Naive thymus-derived CD4-positive, alpha-beta T cell (primary cell): ENCODE results near the gene UBR2. TPM values are rescaled to one million over a fixed set of nuclear protein-coding genes. Genes with fewer than 3 reads are reported as not detected.
A peak's percentile ranks its signal among the peaks of the same experiment; 100 is the strongest.
"Not testable (repeated sequence)": the region's sequence is repeated elsewhere in the genome, so short reads cannot be mapped to it uniquely, and the experiment has no call there.

Source experiments
- ATAC-seq: fragments of 150-1000 bp; cut with Tn5 transposase; 2 replicates; pipeline ENCODE4 v1.10.0; 2021; ENCODE audit warnings: mild to moderate bottlenecking, moderate library complexity
- CTCF ChIA-PET: fragments of 350-600 bp; sonication (Branson Sonifier 250); formaldehyde crosslinking; loops from one replicate; lab custom pipeline; 2021; ENCODE audit warnings: antibody characterized with exemption; lab: Charles Lee
- POLR2A ChIA-PET: fragments of 350-600 bp; sonication (Branson Sonifier 250); formaldehyde crosslinking; loops from one replicate; lab custom pipeline; 2021; ENCODE audit warnings: antibody characterized with exemption, inconsistent platforms; lab: Charles Lee
- DNase-seq, 9 donors: peaks; one replicate each; pipeline versions ENCODE4 v3.0.0 to v3.0.0-alpha.2; 2020 to 2022; ENCODE audit warnings: mixed read lengths in 1 of 9
- H3K27ac ChIP-seq: one replicate; pipeline ENCODE4 v1.7.0; 2013; ENCODE audit warnings: mild to moderate bottlenecking, low read depth, low read length, moderate library complexity
- H3K27me3 ChIP-seq, 2 donors: one replicate each; pipeline ENCODE4 v1.7.0; 2013; ENCODE audit warnings: low read length in 2 of 2, mild to moderate bottlenecking in 2 of 2, moderate library complexity in 2 of 2; ENCODE audit not compliant: control insufficient read depth in 2 of 2, insufficient read depth in 2 of 2
- H3K36me3 ChIP-seq, 3 experiments: 1 replicate in 2 of 3; 2 replicates in 1 of 3; pipeline ENCODE4 v1.7.0; 2013; ENCODE audit warnings: low read length in 3 of 3, mild to moderate bottlenecking in 3 of 3, moderate library complexity in 1 of 3; ENCODE audit not compliant: insufficient read depth in 3 of 3, control insufficient read depth in 2 of 3
- H3K4me1 ChIP-seq, 2 donors: one replicate each; pipeline ENCODE4 v1.7.0; 2013; ENCODE audit warnings: low read length in 2 of 2, mild to moderate bottlenecking in 2 of 2, moderate library complexity in 1 of 2; ENCODE audit not compliant: control insufficient read depth in 2 of 2, insufficient read depth in 2 of 2
- H3K4me3 ChIP-seq: 2 replicates; pipeline ENCODE4 v1.7.0; 2013; ENCODE audit warnings: mild to moderate bottlenecking, low read length
- H3K9me3 ChIP-seq, 3 experiments: 1 replicate in 2 of 3; 2 replicates in 1 of 3; pipeline ENCODE4 v1.7.0; 2013; ENCODE audit warnings: low read length in 3 of 3; ENCODE audit not compliant: control insufficient read depth in 2 of 3
- H3K27ac Mint-ChIP-seq, 9 donors: one replicate each; pipeline ENCODE4 v1.8.0; 2020 to 2022; ENCODE audit warnings: mixed read lengths in 9 of 9, mild to moderate bottlenecking in 8 of 9, moderate library complexity in 5 of 9, inconsistent platforms in 2 of 9
- H3K27me3 Mint-ChIP-seq, 5 donors: one replicate each; pipeline ENCODE4 v1.8.0; 2021 to 2022; ENCODE audit warnings: mixed read lengths in 5 of 5, mild to moderate bottlenecking in 1 of 5
- H3K36me3 Mint-ChIP-seq, 5 donors: one replicate each; pipeline ENCODE4 v1.8.0; 2020 to 2022; ENCODE audit warnings: mixed read lengths in 5 of 5, mild to moderate bottlenecking in 3 of 5, inconsistent platforms in 1 of 5
- H3K4me1 Mint-ChIP-seq, 7 donors: one replicate each; pipeline ENCODE4 v1.8.0; 2020 to 2022; ENCODE audit warnings: mixed read lengths in 7 of 7, mild to moderate bottlenecking in 3 of 7, inconsistent platforms in 1 of 7
- H3K4me3 Mint-ChIP-seq, 10 donors: one replicate each; pipeline ENCODE4 v1.8.0; 2020 to 2022; ENCODE audit warnings: mild to moderate bottlenecking in 10 of 10, mixed read lengths in 10 of 10, moderate library complexity in 6 of 10, inconsistent platforms in 2 of 10
- H3K9me3 Mint-ChIP-seq, 11 donors: one replicate each; pipeline ENCODE4 v1.8.0; 2020 to 2022; ENCODE audit warnings: mixed read lengths in 11 of 11, mild to moderate bottlenecking in 4 of 11, inconsistent platforms in 1 of 11, moderate library complexity in 1 of 11
- intact Hi-C, 2 donors: fragments of 100-400 bp; cut with micrococcal nuclease; formaldehyde crosslinking; loops; one replicate each; pipeline ENCODE4 v1.15.1; 2023
- polyA plus RNA-seq, 2 donors: library from polyadenylated mRNA; unstranded; fragments of 300-500 nt; fragmentation: Illumina TruSeq; gene quantifications; one replicate each; pipeline ENCODE4 v1.2.3, GENCODE V29; 2021
- total RNA-seq, 6 experiments: library from RNA in 5 of 6; stranded (reverse) in 5 of 6; gene quantifications; 1 replicate in 5 of 6; 2 replicates in 1 of 6; pipeline ENCODE4 v1.2.3 and lab custom pipeline; 2021 to 2026

UBR2 gene
- total and polyA plus RNA-seq, 7 experiments from 2014 or later: 10.1 to 45.5 (median 37.0) TPM

- DNase-seq (no peak), ATAC-seq (no peak)
- H3K27ac ChIP-seq: peak overlapping the region; percentile 95
- Mint-ChIP-seq H3K36me3 (peaks cover 0 to 14% (median 4%) of the 10 kb centered on the region in 5 donors), H3K4me1 (peaks cover 17 to 56% (median 41%) of the 10 kb centered on the region in 7 donors), H3K9me3 (peaks cover 0 to 2% (median 0%) of the 10 kb centered on the region in 11 donors), H3K27me3 (peaks cover 0 to under 1% (median 0%) of the 10 kb centered on the region in 5 donors), H3K27ac (peak overlapping the region; percentile 89 to 98 (median 93)), H3K4me3 (peak overlapping the region; percentile 94 to 100 (median 96))
- H3K9me3 ChIP-seq: no peaks in the 10 kb centered on the region
- H3K27me3 ChIP-seq: no peaks in the 10 kb centered on the region
- peaks cover 0 to 8% (median 0%) of the 10 kb centered on the region in 3 experiments for H3K36me3 ChIP-seq
- POLR2A ChIA-PET: interaction anchor here (0.6 to 1.2 kb wide), 2 partner anchors 17 to 117 kb away, joined by 3 to 6 read pairs; no protein-coding TSS in a partner anchor
- peaks cover 16% of the 10 kb centered on the region in 2 donors for H3K4me1 ChIP-seq
- intact Hi-C loops: loop anchor here (2.0 to 10.0 kb wide), 9 partner anchors 41 to 1561 kb away; partner anchors contain the start of genes TBCC (in 2 of the 2), DLK2 (in 1 of the 2), MAD2L1BP (in 1 of the 2) and MRPL14 (in 1 of the 2)
- peak overlapping the region; percentile 92 for H3K4me3 ChIP-seq
- CTCF ChIA-PET: interaction anchor here (0.6 kb wide), 1 partner anchor 334 kb away, joined by 3 read pairs; no protein-coding TSS in a partner anchor
These were observed 2.2 kb downstream of the UBR2 start for GRCh38 chr6:42565823-42566613.

GRCh38 chr6:42566614-42567208, 2.9 kb downstream of the UBR2 start:
- Mint-ChIP-seq H3K4me1 (peaks cover 17 to 62% (median 44%) of the 10 kb centered on the region in 7 donors), H3K9me3 (peaks cover 0 to 2% (median 0%) of the 10 kb centered on the region in 11 donors), H3K27ac (peak overlapping the region in 5 of 9 donors; percentile 7 to 93 (median 51)), H3K36me3 (peaks cover 0 to 14% (median 4%) of the 10 kb centered on the region in 5 donors), H3K4me3 (peak overlapping the region; percentile 44 to 100 (median 94)), H3K27me3 (no peaks in the 10 kb centered on the region)
- DNase-seq (no peak), ATAC-seq (no peak)
- ChIA-PET POLR2A (interaction anchor here (0.6 to 0.7 kb wide), 3 partner anchors 12 to 831 kb away, joined by 3 to 4 read pairs (median 3); no protein-coding TSS in a partner anchor), CTCF (interaction anchor here (0.6 to 1.7 kb wide), 2 partner anchors 19 to 334 kb away, joined by 3 to 5 read pairs; no protein-coding TSS in a partner anchor)
- peaks cover 20 to 23% of the 10 kb centered on the region in 2 donors for H3K4me1 ChIP-seq
- no peak overlapping the region for H3K4me3 ChIP-seq
- peaks cover 0 to under 1% of the 10 kb centered on the region in 2 donors for H3K27me3 ChIP-seq
- H3K9me3 ChIP-seq: no peaks in the 10 kb centered on the region
- no peak overlapping the region for H3K27ac ChIP-seq
- intact Hi-C loops: loop anchor here (5.0 to 10.0 kb wide), 5 partner anchors 41 to 1068 kb away; partner anchors contain the start of genes DLK2 (in 1 of the 2), MAD2L1BP (in 1 of the 2) and TBCC (in 1 of the 2)
- H3K36me3 ChIP-seq: peaks cover 0 to 8% (median 0%) of the 10 kb centered on the region in 3 experiments

- H3K27ac Mint-ChIP-seq: peak overlapping the region in 5 of 9 donors; percentile 7 to 56 (median 51)
- not testable (repeated sequence) for H3K27me3 Mint-ChIP-seq, H3K36me3 ChIP-seq, H3K9me3 Mint-ChIP-seq, ATAC-seq, DNase-seq, H3K9me3 ChIP-seq, H3K27ac ChIP-seq, H3K4me3 ChIP-seq, H3K27me3 ChIP-seq
- H3K4me3 Mint-ChIP-seq: peak overlapping the region in 6 of 10 donors; percentile 2 to 100 (median 74)
- peaks cover 0 to 14% (median 4%) of the 10 kb centered on the region in 5 donors for H3K36me3 Mint-ChIP-seq
- ChIA-PET CTCF (interaction anchor here (1.7 kb wide), 1 partner anchor 20 kb away, joined by 5 read pairs; no protein-coding TSS in a partner anchor), POLR2A (interaction anchor here (0.6 to 0.7 kb wide), 2 partner anchors 12 to 831 kb away, joined by 3 to 4 read pairs; no protein-coding TSS in a partner anchor)
- H3K4me1 Mint-ChIP-seq: peaks cover 17 to 67% (median 49%) of the 10 kb centered on the region in 7 donors
- intact Hi-C loops: loop anchor here (5.0 to 10.0 kb wide), 5 partner anchors 40 to 1068 kb away; partner anchors contain the start of genes DLK2 (in 1 of the 2), MAD2L1BP (in 1 of the 2) and TBCC (in 1 of the 2)
- H3K4me1 ChIP-seq: peaks cover 22 to 26% of the 10 kb centered on the region in 2 donors
These were observed 3.4 kb downstream of the UBR2 start for GRCh38 chr6:42567237-42567636.

GRCh38 chr6:42569102-42570028, 5.5 kb downstream of the UBR2 start:
- peaks cover 3 to 19% (median 10%) of the 10 kb centered on the region in 5 donors for H3K36me3 Mint-ChIP-seq
- H3K4me3 Mint-ChIP-seq: peak overlapping the region in 6 of 10 donors; percentile 16 to 64 (median 34)
- H3K9me3 Mint-ChIP-seq: peaks cover 0 to 2% (median 0%) of the 10 kb centered on the region in 11 donors
- CTCF ChIA-PET: interaction anchor here (0.5 to 0.9 kb wide), 2 partner anchors 22 to 225 kb away, joined by 3 to 4 read pairs; no protein-coding TSS in a partner anchor
- Histone ChIP-seq H3K27ac (no peak overlapping the region), H3K36me3 (peaks cover 0 to 10% (median 0%) of the 10 kb centered on the region in 3 experiments), H3K27me3 (peaks cover 0 to 3% of the 10 kb centered on the region in 2 donors), H3K4me1 (peaks cover 32 to 33% of the 10 kb centered on the region in 2 donors), H3K9me3 (no peaks in the 10 kb centered on the region), H3K4me3 (no peak overlapping the region)
- H3K27me3 Mint-ChIP-seq: no peaks in the 10 kb centered on the region
- peaks cover 33 to 81% (median 64%) of the 10 kb centered on the region in 7 donors for H3K4me1 Mint-ChIP-seq
- POLR2A ChIA-PET: interaction anchor here (0.5 to 1.0 kb wide), 2 partner anchors 18 to 94 kb away, joined by 3 to 4 read pairs; no protein-coding TSS in a partner anchor
- DNase-seq: no peak
- intact Hi-C loops: loop anchor here (5.0 to 10.0 kb wide), 5 partner anchors 38 to 1065 kb away; partner anchors contain the start of genes DLK2 (in 1 of the 2), MAD2L1BP (in 1 of the 2) and TBCC (in 1 of the 2)
- H3K27ac Mint-ChIP-seq: peak overlapping the region in 6 of 9 donors; percentile 28 to 86 (median 52)
- peak; percentile 69 for ATAC-seq

DNA sequence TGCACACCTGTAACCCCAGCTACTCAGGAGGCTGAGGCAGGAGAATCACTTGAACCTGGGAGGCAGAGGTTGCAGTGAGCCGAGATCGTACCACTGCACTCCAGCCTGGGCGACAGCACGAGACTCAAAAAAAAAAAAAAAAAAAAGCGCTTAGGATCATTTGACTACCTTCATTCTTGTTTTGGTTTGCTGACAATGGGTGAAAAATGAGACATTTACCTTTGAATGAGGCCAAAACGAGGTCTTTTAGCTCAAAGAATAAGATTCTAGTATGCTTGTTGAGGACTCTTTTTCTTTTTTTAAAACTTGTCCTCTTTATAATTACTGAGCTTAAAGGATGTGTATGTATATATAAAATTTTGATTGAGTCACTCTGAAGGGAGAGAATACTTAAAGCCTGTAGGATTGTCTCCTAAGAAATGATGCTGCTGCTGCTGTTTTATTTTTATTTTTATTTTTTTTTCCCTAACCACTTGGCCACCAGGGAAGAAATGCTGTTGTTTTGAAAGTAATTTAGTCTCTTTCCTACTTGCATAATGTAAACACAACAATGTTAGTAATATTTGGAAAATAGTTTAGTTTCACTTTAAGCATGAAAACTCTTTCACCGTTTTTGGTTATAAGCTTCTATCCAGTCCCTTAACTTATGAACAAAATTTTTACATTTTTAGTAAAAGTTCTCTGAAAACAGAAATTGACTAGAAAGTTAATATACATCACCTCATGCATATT, 7.9 kb downstream of the UBR2 start:
- DNase-seq (no peak), ATAC-seq (no peak)
- Mint-ChIP-seq H3K36me3 (peaks cover 7 to 28% (median 14%) of the 10 kb centered on the region in 5 donors), H3K9me3 (peaks cover 0 to 2% (median 0%) of the 10 kb centered on the region in 11 donors), H3K4me1 (peaks cover 27 to 77% (median 60%) of the 10 kb centered on the region in 7 donors), H3K27me3 (no peaks in the 10 kb centered on the region), H3K4me3 (peak overlapping the region; percentile 29 to 74 (median 59)), H3K27ac (peak overlapping the region in 8 of 9 donors; percentile 21 to 88 (median 53))
- peaks cover 0 to 3% of the 10 kb centered on the region in 2 donors for H3K27me3 ChIP-seq
- H3K27ac ChIP-seq: no peak overlapping the region
- POLR2A ChIA-PET: interaction anchor here (0.6 to 1.3 kb wide), 4 partner anchors 8 to 137 kb away, joined by 3 to 6 read pairs (median 6); partner anchors contain the start of gene UBR2
- H3K4me1 ChIP-seq: peaks cover 24 to 26% of the 10 kb centered on the region in 2 donors
- CTCF ChIA-PET: interaction anchor here (0.6 to 2.0 kb wide), 4 partner anchors 8 to 1266 kb away, joined by 3 to 7 read pairs (median 4); partner anchors contain the start of gene UBR2
- intact Hi-C loops: loop anchor here in 1 of 2 donors (1.0 kb wide), 1 partner anchor 7 kb away; the partner anchor contains the start of gene UBR2
- H3K4me3 ChIP-seq: no peak overlapping the region
- H3K9me3 ChIP-seq: no peaks in the 10 kb centered on the region
- H3K36me3 ChIP-seq: peaks cover 0 to 24% (median 5%) of the 10 kb centered on the region in 3 experiments
